K562 (cell line): ENCODE data around the gene CCNL2.

Experiments used
- ATF7 ChIP-seq: fragments of 450-650 bp; IDR thresholded peaks from 2 replicates; pipeline ENCODE4 v1.7.1; 2014; ENCODE audit warnings: mild to moderate bottlenecking, moderate library complexity
- ELF1 ChIP-seq: fragments of 200-800 bp; sonication (Bioruptor generic); IDR thresholded peaks from 2 replicates; pipeline ENCODE4 v1.6.1; 2016; ENCODE audit warnings: missing genetic modification characterization, missing compliant biosample characterization
- NONO ChIP-seq, 2 experiments: fragments of 200-400 bp in 1 of 2; fragments of 450-650 bp in 1 of 2; formaldehyde crosslinking in 1 of 2; IDR thresholded peaks; 2 replicates each; pipeline ENCODE4 v1.6.1; 2017; ENCODE audit warnings: low read depth in 2 of 2, mild to moderate bottlenecking in 2 of 2, moderate library complexity in 2 of 2, low read length in 1 of 2
- SP1 ChIP-seq: sonication (generic); formaldehyde crosslinking; IDR thresholded peaks from 2 replicates; pipeline ENCODE4 v1.8.1; 2022; ENCODE audit warnings: mild to moderate bottlenecking, missing genetic modification reagents
- YY1 ChIP-seq, 3 experiments: IDR thresholded peaks; 2 replicates each; pipeline ENCODE4 v1.6.1; 2011; ENCODE audit warnings: low read length in 2 of 3, mild to moderate bottlenecking in 2 of 3, moderate library complexity in 2 of 3, borderline replicate concordance in 1 of 3, control low read depth in 1 of 3, low read depth in 1 of 3; ENCODE audit not compliant: insufficient read depth in 3 of 3, insufficient replicate concordance in 2 of 3, control insufficient read depth in 1 of 3, insufficient read length in 1 of 3; ENCODE audit errors: extremely low read depth in 1 of 3
- ZBTB8A ChIP-seq: fragments of 450-650 bp; IDR thresholded peaks from 2 replicates; pipeline ENCODE4 v1.6.1; 2018; ENCODE audit warnings: mild to moderate bottlenecking, moderate library complexity; ENCODE audit not compliant: partially characterized antibody
- TF ChIP-seq, protein P1 (sequence below), 3 experiments: IDR thresholded peaks in 2 of 3; conservative IDR thresholded peaks in 1 of 3; 2 replicates each; pipeline ENCODE4 v1.5.1; 2011 to 2012; ENCODE audit warnings: low read length in 3 of 3, mild to moderate bottlenecking in 3 of 3, control low read depth in 2 of 3, improper control_type of control experiment in 1 of 3, inconsistent platforms in 1 of 3, low read depth in 1 of 3, mixed read lengths in 1 of 3, moderate library complexity in 1 of 3; ENCODE audit not compliant: insufficient read depth in 2 of 3

DNA sequence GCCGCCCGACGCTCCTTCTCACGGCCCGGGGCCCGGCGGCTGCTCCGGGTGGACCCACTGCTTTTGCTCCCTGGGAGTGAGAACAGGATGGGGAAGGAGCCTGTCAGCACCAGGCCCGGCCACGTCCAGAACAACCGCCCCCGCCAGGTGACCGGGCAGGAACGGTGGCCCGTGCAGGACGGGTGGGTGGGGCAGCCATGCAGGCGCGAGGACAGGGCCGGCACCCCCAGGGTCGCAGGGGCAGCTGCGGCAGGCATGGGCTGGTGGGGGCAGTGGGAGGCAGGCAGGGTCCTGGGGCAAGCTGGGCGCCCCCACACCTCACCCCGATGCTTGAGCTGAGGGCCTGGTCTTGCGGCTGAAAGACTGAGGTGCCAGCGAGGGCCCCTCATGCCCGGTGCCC is 62.7 kb downstream of the CCNL2 start:
- no peak for TF ChIP-seq NONO (IDR thresholded peaks at IDR 0.05; ENCODE audit: low read depth in 2 of 2, low read length in 1 of 2)
- no peak for TF ChIP-seq YY1 (IDR thresholded peaks at IDR 0.05; ENCODE audit: borderline replicate concordance in 1 of 3, control insufficient read depth in 1 of 3, extremely low read depth in 1 of 3, insufficient read depth in 3 of 3, insufficient read length in 1 of 3, insufficient replicate concordance in 2 of 3, low read depth in 1 of 3, low read length in 2 of 3)
- no peak for TF ChIP-seq SP1 (CRISPR knock-in tag)
- TF ChIP-seq, protein P1, sequence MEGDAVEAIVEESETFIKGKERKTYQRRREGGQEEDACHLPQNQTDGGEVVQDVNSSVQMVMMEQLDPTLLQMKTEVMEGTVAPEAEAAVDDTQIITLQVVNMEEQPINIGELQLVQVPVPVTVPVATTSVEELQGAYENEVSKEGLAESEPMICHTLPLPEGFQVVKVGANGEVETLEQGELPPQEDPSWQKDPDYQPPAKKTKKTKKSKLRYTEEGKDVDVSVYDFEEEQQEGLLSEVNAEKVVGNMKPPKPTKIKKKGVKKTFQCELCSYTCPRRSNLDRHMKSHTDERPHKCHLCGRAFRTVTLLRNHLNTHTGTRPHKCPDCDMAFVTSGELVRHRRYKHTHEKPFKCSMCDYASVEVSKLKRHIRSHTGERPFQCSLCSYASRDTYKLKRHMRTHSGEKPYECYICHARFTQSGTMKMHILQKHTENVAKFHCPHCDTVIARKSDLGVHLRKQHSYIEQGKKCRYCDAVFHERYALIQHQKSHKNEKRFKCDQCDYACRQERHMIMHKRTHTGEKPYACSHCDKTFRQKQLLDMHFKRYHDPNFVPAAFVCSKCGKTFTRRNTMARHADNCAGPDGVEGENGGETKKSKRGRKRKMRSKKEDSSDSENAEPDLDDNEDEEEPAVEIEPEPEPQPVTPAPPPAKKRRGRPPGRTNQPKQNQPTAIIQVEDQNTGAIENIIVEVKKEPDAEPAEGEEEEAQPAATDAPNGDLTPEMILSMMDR (IDR thresholded peaks at IDR 0.05 in 2 of 3, conservative IDR thresholded peaks at IDR 0.05 in 1 of 3; ENCODE audit: insufficient read depth in 2 of 3, low read depth in 1 of 3, low read length in 3 of 3): no peak
- no peak for TF ChIP-seq ATF7
- TF ChIP-seq ELF1: no peak
- TF ChIP-seq ZBTB8A: no peak
